ENCODE data around the gene KAZN.

The KAZN gene

DNA sequence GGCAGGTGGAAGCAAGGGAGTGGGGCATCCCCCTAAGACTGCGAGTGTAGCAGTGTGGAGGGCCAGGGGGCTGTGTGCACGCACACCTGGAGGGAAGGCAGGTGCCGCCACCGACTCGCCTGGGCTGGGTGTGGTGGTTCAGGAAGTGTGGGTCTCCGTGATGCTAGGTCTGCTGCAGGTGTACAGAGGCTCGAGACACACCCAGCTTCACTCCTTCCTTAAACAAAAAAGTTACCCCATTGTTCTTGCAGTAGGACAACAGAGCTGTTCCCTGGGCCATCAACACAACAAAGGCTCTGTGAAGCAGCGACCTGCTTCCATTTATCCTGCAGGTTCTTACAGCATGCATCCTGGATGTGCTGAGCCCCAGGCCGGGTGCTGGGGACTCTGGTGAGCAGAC lies 454.7 kb downstream of the KAZN start:
- no peak for DNase-seq

GRCh38 chr1:15055736-15056415 lies 457.4 kb downstream of the KAZN start:
- no peak for DNase-seq

GRCh38 chr1:15056515-15057285 lies 458.2 kb downstream of the KAZN start:
- DNase-seq, result no peak

GRCh38 chr1:15057834-15058233 lies 459.3 kb downstream of the KAZN start:
- no peak for DNase-seq

GRCh38 chr1:15058261-15058660 lies 459.8 kb downstream of the KAZN start:
- DNase-seq, result no peak

GRCh38 chr1:15060104-15060503 lies 461.6 kb downstream of the KAZN start:
- DNase-seq, result no peak

DNA sequence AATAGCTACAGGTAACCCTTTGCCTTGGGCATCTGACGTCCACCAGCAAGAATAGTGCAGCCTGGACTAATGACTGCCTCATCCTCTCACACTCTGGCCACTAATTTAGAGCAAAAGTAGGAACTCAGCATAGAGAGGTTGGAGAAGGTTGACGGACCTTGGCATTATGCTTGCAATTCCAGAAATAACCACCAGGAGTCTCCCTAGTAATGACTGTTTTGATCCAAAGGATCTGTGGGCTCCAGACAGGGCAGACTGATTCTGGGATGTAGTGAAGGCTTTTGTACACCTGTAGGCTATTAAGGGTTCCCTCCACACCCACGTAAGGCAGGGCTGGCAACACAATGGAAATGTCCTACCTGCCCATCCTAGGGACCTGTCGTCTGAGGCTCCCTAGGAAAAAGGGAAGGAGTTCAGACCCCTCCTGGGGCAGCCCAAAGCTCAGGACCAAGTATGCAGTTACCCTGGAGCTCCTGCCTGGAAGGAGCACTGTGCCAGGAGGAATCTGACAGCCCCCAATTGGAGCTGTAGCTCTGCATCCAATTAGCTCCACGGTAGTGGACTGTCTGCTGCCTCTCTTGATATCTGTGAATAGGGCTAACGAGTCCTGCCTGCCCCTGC lies 464.1 kb downstream of the KAZN start:
- DNase-seq, result no peak

DNA sequence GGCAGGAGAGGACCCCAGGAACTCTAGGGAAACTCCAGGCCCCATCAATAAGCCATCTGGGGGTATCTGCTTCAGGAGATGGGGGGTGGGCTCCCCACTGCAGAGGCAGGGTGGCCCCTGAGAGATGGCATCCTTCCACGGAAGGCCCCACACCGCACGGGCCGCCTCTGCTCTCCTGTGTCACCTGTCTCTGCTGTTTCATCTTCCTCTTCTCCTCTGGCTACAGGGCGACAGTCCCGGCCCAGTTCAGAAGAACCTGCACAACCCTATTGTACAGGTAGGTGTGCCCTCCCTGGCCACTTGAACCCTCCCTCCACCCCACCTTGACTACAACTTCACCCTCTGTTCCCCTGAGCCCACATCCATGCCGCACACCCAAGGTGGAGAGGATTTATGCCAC lies 464.9 kb downstream of the KAZN start:
- no peak for DNase-seq

DNA sequence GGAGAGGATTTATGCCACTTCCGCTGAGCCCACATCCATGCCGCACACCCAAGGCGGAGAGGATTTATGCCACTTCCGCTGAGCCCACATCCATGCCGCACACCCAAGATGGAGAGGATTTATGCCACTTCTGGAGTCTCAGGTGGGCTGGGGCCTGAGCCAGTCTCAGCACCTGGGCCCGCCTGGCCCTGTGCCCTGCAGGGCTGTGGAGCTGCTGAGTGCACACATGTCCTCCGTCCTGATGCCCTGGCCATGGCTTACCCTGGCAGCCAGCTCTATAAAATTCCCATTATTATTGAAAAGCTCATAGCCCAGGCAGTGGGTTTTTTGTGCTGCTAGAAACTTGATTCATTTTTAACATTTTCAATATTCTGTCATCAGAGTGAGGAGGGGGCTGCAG lies 465.3 kb downstream of the KAZN start:
- no peak for DNase-seq

- no peak for DNase-seq
Measured at GRCh38 chr1:15064217-15064929, 465.9 kb downstream of the KAZN start.

DNA sequence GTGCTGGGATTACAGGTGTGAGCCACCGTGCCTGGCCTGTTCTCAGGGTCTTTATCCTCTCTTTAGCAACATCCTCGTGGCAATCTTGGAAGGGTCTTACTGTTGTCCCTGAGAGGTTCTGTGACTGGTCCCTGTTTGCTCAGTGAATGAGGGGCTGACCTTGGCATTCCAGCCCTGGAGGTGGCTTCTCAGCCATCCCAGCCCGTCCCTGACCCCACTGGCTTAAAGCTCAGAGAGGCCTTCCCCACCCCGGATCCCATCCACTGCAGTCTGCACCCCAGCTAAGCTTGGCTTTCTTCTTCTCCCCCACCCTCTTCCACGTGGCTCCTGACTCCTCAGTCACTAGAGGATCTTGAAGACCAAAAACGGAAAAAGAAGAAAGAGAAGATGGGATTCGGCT lies 466.8 kb downstream of the KAZN start:
- no peak for DNase-seq

- no peak for DNase-seq
Measured at GRCh38 chr1:15065736-15066135, 467.3 kb downstream of the KAZN start.

GRCh38 chr1:15066191-15066590 lies 467.7 kb downstream of the KAZN start:
- no peak for DNase-seq

DNA sequence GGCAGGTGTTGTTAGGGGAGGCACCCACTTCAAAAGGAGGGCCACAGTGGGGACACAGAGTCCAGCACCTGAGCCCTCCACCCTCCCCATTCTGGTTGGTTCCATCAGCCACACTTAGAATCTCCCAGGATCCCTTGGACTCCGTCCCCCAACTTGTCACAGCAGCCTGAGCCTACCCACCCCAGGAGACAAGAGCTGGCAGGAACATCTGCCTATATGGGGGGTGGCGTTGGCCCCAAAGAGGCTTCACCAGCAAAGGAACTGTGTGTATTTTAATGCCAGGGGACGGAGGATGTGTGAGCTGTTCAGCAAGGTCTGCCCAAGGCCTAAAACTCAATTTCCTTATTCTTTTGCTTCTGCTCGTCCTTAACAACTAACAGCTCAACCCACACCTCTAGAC lies 468.7 kb downstream of the KAZN start:
- no peak for DNase-seq

- DNase-seq, result no peak
Measured at GRCh38 chr1:15068152-15068551, 469.7 kb downstream of the KAZN start.

DNA sequence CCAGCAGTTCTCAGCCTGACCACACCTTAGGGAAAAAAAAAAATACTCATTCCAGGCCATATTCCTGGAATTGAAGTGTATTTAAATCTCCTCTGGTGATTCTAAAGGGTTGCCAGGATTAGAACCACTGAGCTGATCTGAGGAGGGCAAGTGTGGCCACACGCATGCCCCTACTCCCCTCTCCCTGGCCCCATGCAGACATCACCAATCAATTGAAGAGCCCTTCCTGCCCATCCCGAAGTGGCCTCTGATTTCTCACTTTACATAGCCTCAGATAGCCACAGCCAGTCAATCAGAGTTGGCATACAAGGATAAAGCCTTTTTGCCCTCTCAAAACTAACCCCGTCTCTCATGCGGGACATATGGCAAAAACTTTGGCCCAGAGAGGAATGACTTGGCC lies 470.5 kb downstream of the KAZN start:
- no peak for DNase-seq

DNA sequence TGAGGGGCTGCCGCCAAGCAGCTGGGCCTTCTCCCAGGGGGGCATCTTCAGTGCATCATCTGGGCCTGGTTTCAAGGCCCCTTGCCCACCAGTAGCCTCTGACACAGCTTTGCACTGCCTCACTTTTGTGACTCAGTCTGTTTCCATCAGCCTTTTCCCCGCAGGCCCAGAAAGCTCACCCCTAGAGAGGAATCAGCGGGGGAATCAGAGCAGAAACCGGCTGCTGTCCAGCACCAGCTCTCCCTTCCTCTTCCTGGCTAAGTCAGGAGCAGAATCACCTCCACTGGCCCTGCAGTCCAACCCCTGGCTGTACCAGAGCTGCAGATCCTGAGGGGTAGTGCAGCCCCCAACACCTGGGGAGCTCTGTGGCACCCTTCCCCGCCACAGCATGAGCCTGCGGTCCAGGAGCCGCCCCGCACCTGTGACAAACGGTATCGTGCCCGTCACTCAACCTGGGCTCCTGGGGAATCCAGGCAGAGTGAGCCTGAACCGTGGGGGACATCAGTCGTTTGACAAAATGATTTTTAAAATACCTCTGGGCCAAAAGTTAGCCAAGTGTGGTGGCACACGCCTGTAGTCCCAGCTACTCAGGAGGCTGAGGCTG lies 471.8 kb downstream of the KAZN start:
- DNase-seq, result no peak

DNA sequence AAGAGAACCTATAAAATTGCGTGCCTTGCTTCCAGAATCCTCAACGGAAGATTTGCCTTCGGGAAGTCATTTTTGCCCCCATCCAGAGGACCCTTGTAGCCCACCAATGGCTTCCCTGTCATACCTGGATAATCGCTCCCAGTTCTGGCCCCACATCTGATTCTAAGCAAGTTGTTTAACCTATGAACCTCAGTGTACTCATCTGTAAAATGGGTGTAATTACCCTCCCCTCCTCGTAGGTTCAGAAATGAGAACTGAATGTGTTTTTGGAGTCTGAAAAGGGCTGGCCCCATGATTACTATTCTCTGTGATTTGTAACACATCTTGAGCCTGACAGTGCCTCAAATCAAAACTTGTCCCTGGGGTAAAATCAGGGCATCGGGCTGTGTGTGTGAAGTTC lies 473.5 kb downstream of the KAZN start:
- DNase-seq, result no peak

DNA sequence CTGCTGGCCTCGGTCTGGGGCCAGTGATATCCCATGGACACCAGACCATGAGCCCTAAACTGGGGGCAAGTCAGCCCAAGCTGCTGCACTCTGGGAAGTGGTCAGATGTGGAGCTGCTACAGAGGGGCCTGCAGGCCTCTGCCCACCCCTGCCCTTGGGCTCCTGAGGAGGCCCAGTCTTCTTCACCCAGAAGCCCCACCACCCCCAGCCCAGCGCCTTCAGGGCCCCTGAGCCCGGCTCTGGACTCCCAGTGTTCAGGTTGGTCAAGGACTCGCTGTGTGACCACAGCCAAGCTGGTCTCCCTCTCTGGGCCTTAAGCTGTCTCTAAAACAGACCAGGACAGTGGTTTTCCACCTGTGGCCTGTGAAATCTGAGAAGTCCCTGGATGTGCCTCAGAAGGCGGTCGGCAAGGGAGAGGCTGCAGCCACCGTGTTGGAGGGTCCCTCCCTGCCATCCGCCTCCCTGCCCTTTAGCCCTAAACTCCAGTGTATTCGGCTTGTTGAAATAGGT lies 475.4 kb downstream of the KAZN start:
- no peak for DNase-seq

DNA sequence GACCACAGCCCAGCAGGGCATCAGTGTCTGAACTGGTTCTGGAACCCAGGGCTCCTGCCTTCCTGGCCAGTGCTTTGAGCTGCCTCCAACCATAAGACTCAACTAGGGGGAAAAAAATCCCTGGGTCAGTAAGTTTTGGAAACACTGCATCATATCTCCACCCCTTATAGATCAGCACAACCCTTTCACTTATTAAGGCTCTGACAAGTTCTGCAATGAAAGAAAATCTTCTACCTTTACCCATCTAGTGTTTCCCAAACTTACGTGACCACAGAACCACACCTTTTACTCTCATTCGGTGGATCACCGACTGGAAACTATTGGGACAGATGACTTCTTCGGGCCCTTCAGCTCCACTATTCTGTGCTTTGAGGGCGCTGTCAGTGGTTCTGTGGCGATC lies 476.7 kb downstream of the KAZN start:
- no peak for DNase-seq

- DNase-seq, result no peak
Measured at GRCh38 chr1:15075817-15076216, 477.3 kb downstream of the KAZN start.

GRCh38 chr1:15076807-15077206 lies 478.3 kb downstream of the KAZN start:
- no peak for DNase-seq

DNA sequence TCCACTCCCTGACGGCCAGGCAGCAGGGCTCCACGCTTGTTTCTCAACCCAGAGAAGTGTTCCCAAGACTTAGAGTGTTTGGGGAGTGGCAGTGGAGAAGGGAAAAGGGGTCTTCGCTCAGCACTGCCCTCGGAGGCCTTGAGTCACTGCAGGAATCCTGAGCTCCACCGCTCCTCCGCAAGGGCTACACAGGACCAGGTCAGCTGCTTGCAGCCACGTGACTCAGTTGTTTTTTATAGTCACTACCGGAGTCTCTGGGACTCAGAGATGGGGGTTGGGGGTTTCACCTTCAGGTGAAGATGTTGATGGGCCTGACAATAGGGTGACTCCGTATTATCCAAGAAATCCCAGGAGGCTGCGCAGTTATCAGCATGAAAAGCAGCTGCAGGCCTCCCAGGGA lies 478.9 kb downstream of the KAZN start:
- DNase-seq, result no peak

Data from T-helper 1 cell (primary cell).